ENCODE results near the gene CTSH. TPM values are rescaled to one million over a fixed set of nuclear protein-coding genes. Genes with fewer than 3 reads are reported as not detected.
A peak's percentile ranks its signal among the peaks of the same experiment; 100 is the strongest.
"Not testable (repeated sequence)": the region's sequence is repeated elsewhere in the genome, so short reads cannot be mapped to it uniquely, and the experiment has no call there.

The CTSH gene
- total RNA-seq, 3 donors from 2014 or later: 29.6 to 57.4 (median 53.8) TPM

- TF ChIP-seq CTCF (IDR thresholded peaks at IDR 0.05): no peak
- DNase-seq (peak in 1 of 3 donors; percentile 54), ATAC-seq (peak; percentile 77)
- H3K9me3 ChIP-seq: no peaks in the 10 kb centered on the region
- H3K4me3 ChIP-seq: no peak overlapping the region
- no peaks in the 10 kb centered on the region for H3K4me1 ChIP-seq (ENCODE audit: low read depth)
- peaks cover 4% of the 10 kb centered on the region for H3K36me3 ChIP-seq (ENCODE audit: low read depth)
- intact Hi-C loops (cut with DNase I, micrococcal nuclease): loop anchor here in 1 of 2 donors (5.0 kb wide), 1 partner anchor 272 kb away; no protein-coding TSS in a partner anchor
Measured at GRCh38 chr15:78909791-78910228, 35.0 kb downstream of the CTSH start.

DNA sequence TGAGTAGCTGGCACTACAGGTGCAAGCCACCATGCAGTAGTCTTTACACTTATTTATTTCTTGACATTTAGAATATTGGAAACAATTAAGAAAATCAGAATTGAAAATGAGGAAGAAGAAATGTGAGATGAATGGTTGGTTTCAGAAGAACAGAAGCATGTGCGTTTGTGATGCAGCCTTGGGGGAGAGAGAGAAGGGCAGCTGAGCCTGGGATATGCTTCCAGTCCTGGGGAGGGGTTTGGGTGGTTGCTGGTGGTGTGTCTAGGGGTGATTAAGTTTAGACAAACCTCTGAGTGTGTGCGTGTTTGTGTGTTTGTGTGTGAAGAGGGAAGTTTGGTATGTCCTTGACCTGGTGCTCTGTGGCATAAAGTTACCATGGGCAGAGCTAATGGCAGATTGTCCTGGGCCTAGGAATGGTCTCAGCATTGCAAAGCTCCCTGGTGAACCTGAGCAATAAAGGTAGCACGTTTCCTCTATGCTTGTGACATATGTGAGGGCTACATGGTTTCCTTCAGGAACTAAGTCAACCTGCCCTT is 35.6 kb downstream of the CTSH start:
- TF ChIP-seq CTCF (IDR thresholded peaks at IDR 0.05): no peak
- H3K4me3 ChIP-seq: no peak overlapping the region
- DNase-seq: no peak
- H3K9me3 ChIP-seq: no peaks in the 10 kb centered on the region
- peak; percentile 13 for ATAC-seq
- intact Hi-C loops (cut with DNase I, micrococcal nuclease): no loop called here
- peaks cover 4% of the 10 kb centered on the region for H3K36me3 ChIP-seq (ENCODE audit: low read depth)
- H3K4me1 ChIP-seq (ENCODE audit: low read depth): no peaks in the 10 kb centered on the region

- H3K36me3 ChIP-seq (ENCODE audit: low read depth): peaks cover 4% of the 10 kb centered on the region
- H3K9me3 ChIP-seq: no peaks in the 10 kb centered on the region
- intact Hi-C loops (cut with DNase I, micrococcal nuclease): no loop called here
- no peak for DNase-seq
- no peak for TF ChIP-seq CTCF (IDR thresholded peaks at IDR 0.05)
- no peak overlapping the region for H3K4me3 ChIP-seq
- H3K4me1 ChIP-seq (ENCODE audit: low read depth): no peaks in the 10 kb centered on the region
- no peak for ATAC-seq
Measured at GRCh38 chr15:78907577-78907976, 37.3 kb downstream of the CTSH start.

DNA sequence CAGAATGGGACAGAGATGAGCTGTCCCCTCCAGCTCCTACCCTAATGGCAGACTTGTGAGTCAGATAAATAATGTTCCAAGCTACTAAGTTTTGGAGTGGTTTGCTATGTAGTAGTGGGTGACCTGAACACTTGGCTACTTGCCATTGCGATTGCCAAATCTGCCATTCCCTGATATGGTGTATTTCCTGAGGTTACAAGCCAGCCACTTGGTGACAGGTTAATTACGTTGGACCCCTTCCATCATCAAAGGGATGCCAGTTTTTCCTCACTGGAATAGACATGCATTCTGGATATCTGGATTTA is 38.6 kb downstream of the CTSH start:
- H3K9me3 ChIP-seq: no peaks in the 10 kb centered on the region
- no peaks in the 10 kb centered on the region for H3K4me1 ChIP-seq (ENCODE audit: low read depth)
- intact Hi-C loops (cut with DNase I, micrococcal nuclease): no loop called here
- H3K36me3 ChIP-seq (ENCODE audit: low read depth): peaks cover 4% of the 10 kb centered on the region
- DNase-seq: no peak
- no peak for TF ChIP-seq CTCF (IDR thresholded peaks at IDR 0.05)
- no peak for ATAC-seq
- no peak overlapping the region for H3K4me3 ChIP-seq

- H3K9me3 ChIP-seq: no peaks in the 10 kb centered on the region
- H3K36me3 ChIP-seq (ENCODE audit: low read depth): peaks cover 4% of the 10 kb centered on the region
- intact Hi-C loops (cut with DNase I, micrococcal nuclease): no loop called here
- DNase-seq: no peak
- H3K4me3 ChIP-seq: no peak overlapping the region
- ATAC-seq: no peak
- H3K4me1 ChIP-seq (ENCODE audit: low read depth): no peaks in the 10 kb centered on the region
- TF ChIP-seq CTCF (IDR thresholded peaks at IDR 0.05): no peak
Measured at GRCh38 chr15:78904599-78905358, 40.1 kb downstream of the CTSH start.

- H3K4me3 ChIP-seq; H3K4me1 ChIP-seq (ENCODE audit: low read depth); intact Hi-C loops (cut with DNase I, micrococcal nuclease); H3K9me3 ChIP-seq; DNase-seq; H3K36me3 ChIP-seq (ENCODE audit: low read depth); ATAC-seq: not testable (repeated sequence)
Measured at GRCh38 chr15:78902281-78903032, 42.4 kb downstream of the CTSH start.

GRCh38 chr15:78900819-78901533 is 43.9 kb downstream of the CTSH start:
- intact Hi-C loops (cut with DNase I, micrococcal nuclease); H3K4me1 ChIP-seq (ENCODE audit: low read depth); H3K4me3 ChIP-seq; H3K36me3 ChIP-seq (ENCODE audit: low read depth); DNase-seq; ATAC-seq; H3K9me3 ChIP-seq: not testable (repeated sequence)

Measured in mucosa of descending colon (tissue), 3 donors.